HG03354 (cell line): ENCODE data around the gene SLC35B2.

Experiments
- ATAC-seq: cut with Tn5 transposase; IDR thresholded peaks from one replicate; pipeline ENCODE4 v1.9.1; 2021; ENCODE audit warnings: mild to moderate bottlenecking; ENCODE audit not compliant: unreplicated experiment, poor library complexity, severe bottlenecking

Gene SLC35B2

GRCh38 chr6:44225579-44226325, 31.6 kb downstream of the SLC35B2 start:
- ATAC-seq, result no peak

GRCh38 chr6:44224965-44225305, 32.4 kb downstream of the SLC35B2 start:
- ATAC-seq, result no peak

GRCh38 chr6:44224029-44224964, 33.0 kb downstream of the SLC35B2 start:
- peak; percentile 12 for ATAC-seq

DNA sequence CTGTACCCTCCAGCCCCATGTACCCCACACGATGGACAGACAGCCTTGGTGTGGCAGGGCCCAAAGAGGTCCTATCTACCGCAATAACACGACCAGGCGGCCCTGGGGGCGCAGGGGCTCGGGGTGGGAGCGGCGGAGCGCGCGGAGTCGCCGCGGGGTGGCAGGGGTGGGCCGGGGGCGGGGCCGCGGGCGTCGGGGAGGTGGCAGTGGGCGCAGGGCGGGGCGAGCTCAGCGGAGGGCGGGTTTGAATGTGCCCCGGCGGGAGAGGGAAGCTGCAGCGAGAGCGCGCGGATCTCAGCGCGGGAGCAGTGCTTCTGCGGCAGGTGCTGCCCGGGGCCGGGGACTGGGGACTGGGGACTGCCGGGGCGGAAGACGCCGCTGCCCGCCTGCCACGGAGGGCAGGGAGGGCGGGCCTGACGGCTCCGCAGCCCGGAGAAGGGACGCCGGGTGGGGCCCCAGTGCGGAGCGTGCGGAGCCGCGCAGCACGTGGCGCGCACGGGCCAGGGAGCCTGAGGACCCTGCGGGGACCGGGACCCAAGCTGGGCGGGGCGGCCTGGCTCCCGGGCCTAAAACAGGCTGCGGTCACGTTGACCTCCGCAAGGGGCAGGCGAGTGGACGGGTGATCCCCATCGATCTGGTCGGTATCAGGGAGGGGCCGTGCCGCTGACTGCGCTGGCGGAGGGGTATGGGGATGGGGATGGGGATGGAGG, 33.9 kb downstream of the SLC35B2 start, which contains the start of gene SLC29A1:
TSS of gene SLC29A1 (plus strand) at position 277 of the 710 bp plus-strand sequence. CDS start 3,719 bp downstream, outside the sequence.
- peak; percentile 47 for ATAC-seq

DNA sequence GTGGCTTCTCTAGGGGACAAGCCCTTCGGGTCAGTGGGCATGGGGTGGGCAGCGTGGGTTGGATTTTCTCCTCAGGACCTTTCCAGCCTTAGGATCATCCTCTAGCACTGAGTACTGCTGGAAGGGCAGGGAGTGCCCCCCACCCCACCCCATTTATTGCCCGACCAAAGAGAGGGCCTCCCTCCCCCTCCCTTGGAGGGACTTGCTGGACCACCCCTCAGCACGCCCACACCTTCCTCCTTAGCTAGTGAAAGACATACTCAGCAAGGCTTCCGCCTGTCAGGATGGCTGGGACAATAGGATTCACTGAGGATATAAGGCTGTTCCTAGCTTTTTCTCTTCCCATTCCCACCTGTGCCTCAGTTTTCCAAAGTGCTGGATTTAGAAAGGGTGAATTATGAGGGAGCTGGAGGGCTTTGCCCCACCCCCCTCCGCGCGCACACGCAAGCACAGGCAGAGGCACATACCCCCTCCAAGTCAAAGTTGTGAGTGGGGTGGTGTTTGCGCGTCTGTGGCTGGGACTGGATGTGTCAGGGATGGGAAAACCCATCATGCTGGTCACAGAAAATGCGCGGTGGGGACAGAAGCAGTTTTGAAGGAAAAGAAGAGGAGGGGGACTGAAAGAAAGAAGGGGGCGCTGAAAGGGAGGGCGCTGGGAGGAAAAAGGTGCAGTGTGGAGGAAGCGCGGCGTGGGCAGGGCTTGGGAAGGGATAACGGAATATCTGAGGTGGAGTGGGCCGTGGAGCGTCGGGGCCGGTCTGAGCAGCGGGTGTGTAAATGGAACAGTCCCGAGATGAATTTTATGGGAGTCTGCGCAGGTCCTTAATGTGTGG, 34.6 kb downstream of the SLC35B2 start:
- no peak for ATAC-seq

GRCh38 chr6:44221961-44222335, 35.4 kb downstream of the SLC35B2 start:
- no peak for ATAC-seq

- ATAC-seq, result peak; percentile 46
These were observed 35.9 kb downstream of the SLC35B2 start for GRCh38 chr6:44221291-44221960.

DNA sequence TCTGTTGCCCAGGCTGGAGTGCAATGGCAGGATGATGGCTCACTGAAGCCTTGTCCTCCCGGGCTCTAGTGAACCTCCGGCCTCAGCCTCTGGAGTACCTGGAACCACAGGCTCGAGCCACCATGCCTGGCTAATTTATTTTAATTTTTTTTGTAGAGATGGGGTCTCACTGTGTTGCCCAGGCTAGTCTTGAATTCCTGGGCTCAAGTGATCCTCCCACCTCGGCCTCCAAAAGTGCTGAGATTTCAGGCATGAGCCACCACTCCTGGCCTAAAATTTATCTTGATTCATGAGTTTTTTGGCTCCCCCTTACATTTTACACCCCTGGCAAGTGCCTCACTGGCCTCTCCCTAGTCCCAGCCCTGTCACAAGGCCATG, 36.4 kb downstream of the SLC35B2 start:
- no peak for ATAC-seq

- ATAC-seq, result no peak
These were observed 37.2 kb downstream of the SLC35B2 start for GRCh38 chr6:44219815-44220784.

GRCh38 chr6:44219053-44219814, 38.1 kb downstream of the SLC35B2 start:
- peak; percentile 56 for ATAC-seq

DNA sequence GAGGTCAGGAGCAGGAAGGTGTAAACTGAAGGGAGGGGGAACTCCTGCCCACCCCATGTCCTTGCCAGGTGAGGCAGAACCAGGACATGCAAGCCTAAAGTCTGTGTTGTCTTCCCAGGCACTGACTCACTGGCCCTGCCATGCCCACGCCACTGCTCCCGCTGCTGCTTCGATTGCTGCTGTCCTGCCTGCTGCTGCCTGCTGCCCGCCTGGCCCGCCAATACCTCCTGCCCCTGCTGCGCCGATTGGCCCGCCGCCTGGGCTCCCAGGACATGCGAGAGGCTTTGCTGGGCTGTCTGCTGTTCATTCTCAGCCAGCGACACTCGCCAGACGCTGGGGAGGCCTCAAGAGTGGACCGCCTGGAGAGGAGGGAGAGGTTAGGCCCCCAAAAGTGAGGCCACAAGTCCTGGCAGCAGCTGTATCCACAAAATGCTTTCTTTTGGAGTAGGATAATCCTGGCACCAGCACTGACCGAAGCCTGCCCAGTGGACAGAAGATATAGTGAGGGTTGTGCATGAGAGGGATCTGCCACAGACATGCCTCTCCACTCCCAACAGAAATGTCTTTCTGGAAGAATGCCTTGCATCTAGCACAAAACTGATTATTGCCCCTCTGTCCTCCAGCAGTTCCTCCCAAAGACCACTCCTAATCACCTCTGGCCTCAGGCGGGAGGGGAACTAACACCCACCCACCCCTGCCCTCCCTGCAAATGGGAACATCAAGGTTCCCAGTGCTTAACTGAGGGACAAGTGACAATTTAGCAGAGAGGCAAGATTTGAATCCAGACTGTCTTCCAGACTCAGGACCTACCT, 39.8 kb downstream of the SLC35B2 start:
- ATAC-seq, result no peak

DNA sequence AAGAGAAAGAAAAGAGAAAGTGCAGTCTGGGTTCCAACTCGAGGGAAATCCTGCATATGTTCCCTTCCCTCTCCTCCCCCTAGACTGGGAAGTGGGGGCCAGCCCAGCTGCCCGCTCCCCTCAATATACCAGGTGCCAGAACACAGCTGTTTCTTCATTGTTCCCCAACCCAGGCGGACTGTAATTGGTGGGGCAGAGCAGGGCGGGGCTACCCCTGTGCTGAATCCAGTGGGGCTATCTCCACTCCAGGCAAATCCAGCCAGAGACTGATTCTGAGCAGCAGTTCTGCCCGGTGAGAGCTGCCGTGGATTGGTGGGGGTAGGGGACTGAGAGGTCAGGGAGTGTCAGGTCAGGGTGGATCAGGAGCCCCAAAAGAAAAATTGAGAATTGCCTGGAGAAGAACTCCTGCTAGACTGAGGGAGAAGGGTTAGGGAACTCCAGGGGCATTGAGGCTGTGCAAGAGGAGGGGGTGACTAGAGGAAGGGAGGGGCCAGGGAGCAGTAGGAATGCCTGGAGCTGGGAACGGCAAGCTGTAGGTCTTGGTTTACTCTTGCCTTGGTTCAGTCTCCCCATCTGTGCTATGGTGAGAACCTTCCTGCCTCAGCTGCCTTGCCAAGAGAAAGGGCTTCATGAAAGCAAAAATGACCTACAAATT, 40.5 kb downstream of the SLC35B2 start, which contains the start of gene MYMX:
TSS of gene MYMX (plus strand) at position 250 of the 655 bp plus-strand sequence. CDS start 546 bp downstream, outside the sequence.
- ATAC-seq, result no peak

DNA sequence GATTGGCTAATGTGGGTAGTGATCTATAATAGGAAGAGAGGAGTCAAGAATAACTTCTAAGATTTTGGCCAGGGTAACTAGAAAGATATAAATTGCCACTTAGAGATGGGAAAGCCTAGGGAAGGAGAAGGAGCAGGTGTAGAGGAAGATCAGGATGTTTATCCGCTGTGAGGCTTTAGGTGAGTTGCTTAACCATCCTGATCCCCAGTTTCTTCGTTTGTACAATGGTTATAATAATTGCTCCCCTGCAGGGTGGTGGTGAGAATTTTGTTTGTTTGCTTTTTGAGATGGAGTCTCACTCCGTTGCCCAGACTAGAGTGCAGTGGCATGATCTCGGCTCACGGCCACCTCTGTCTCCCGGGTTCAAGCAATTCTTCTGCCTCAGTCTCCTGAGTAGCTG, 43.0 kb downstream of the SLC35B2 start:
- no peak for ATAC-seq

GRCh38 chr6:44211284-44211683, 46.0 kb downstream of the SLC35B2 start:
- ATAC-seq, result no peak

- no peak for ATAC-seq
These were observed 49.4 kb downstream of the SLC35B2 start for GRCh38 chr6:44207966-44208365.
